ENCODE measurements around the gene FGFBP2.

DNA sequence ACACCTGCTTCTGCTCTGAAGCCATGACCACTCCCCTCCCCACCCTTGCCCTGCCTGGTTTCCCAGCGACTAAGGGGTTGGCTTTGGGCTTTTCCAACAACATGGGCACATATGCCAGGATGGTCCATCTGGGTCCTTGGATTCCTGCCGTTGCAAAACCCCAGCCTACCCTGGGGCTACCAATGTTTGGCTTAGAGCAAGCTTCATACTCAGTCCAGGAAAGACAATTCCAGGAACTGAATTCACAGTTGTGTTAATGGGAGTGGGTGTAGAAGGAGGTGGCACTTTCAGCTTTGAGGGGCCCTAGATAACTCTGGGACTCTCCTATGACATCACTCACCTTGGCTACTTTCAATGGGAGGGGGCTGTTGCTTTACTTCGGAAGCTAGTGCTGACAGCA, 33.4 kb downstream of the FGFBP2 start:
- TF ChIP-seq, protein P1, sequence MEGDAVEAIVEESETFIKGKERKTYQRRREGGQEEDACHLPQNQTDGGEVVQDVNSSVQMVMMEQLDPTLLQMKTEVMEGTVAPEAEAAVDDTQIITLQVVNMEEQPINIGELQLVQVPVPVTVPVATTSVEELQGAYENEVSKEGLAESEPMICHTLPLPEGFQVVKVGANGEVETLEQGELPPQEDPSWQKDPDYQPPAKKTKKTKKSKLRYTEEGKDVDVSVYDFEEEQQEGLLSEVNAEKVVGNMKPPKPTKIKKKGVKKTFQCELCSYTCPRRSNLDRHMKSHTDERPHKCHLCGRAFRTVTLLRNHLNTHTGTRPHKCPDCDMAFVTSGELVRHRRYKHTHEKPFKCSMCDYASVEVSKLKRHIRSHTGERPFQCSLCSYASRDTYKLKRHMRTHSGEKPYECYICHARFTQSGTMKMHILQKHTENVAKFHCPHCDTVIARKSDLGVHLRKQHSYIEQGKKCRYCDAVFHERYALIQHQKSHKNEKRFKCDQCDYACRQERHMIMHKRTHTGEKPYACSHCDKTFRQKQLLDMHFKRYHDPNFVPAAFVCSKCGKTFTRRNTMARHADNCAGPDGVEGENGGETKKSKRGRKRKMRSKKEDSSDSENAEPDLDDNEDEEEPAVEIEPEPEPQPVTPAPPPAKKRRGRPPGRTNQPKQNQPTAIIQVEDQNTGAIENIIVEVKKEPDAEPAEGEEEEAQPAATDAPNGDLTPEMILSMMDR (IDR thresholded peaks at IDR 0.05; ENCODE audit: insufficient read depth, low read length): no peak
- TF ChIP-seq POLR2AphosphoS5 (IDR thresholded peaks at IDR 0.05; ENCODE audit: low read depth) (no peak), GABPA (IDR thresholded peaks at IDR 0.05; ENCODE audit: low read depth) (no peak)

Measured in HL-60 (cell line).